HG03159 (cell line): ENCODE data around the gene UBL4B.
A peak's percentile ranks its signal among the peaks of the same experiment; 100 is the strongest.

Experiments used
- ATAC-seq: cut with Tn5 transposase; IDR thresholded peaks from one replicate; pipeline ENCODE4 v1.9.1; 2021; ENCODE audit warnings: mild to moderate bottlenecking, moderate library complexity; ENCODE audit not compliant: unreplicated experiment

UBL4B gene

DNA sequence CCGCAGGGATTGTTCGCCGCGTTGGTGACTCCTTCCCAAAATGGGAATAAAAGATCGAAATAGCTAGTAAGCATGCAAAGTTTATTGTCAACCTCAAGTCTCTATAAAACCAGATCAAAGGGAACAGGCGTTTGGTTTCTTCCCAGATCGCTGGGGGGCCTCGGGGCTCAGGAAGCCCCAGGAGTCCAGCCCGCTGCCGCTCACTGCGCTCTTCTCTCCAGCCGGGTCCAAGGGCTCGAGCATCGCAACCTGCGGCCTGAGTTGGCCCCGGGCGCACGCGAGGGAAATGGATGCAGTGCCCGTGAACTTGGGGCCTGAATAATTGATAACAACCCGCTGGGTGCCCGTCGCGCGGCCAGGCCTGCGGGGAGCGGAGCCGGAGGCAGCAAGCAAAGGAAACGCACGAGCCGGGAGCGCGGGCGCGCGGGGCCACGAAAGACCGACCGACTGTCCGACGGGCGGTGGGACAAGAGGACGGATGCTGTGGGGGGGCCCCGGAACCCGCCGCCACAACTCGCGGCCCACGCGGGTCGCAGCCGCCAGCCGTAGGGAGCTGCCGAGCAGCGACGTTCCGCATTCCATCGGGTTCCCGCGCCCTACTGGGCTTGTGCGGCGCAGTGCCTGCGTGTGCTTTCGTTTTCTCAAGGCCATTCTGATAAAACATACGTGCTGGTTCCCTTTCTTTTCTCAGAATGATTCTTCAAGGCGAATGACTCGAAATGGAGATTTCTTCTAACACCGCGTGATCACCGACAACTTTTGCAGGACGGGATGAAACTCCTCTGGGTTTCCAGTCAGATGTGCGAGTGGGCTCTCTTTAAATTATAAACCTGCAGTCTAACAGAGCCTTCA lies 27.8 kb upstream of the UBL4B start:
- ATAC-seq, result no peak

GRCh38 chr1:110085671-110086070 lies 26.6 kb upstream of the UBL4B start:
- no peak for ATAC-seq

GRCh38 chr1:110086961-110087360 lies 25.3 kb upstream of the UBL4B start:
- ATAC-seq, result no peak

- peak; percentile 54 for ATAC-seq
Measured at GRCh38 chr1:110087812-110088738, 24.2 kb upstream of the UBL4B start.

- ATAC-seq, result no peak
Measured at GRCh38 chr1:110088739-110089316, 23.4 kb upstream of the UBL4B start.

DNA sequence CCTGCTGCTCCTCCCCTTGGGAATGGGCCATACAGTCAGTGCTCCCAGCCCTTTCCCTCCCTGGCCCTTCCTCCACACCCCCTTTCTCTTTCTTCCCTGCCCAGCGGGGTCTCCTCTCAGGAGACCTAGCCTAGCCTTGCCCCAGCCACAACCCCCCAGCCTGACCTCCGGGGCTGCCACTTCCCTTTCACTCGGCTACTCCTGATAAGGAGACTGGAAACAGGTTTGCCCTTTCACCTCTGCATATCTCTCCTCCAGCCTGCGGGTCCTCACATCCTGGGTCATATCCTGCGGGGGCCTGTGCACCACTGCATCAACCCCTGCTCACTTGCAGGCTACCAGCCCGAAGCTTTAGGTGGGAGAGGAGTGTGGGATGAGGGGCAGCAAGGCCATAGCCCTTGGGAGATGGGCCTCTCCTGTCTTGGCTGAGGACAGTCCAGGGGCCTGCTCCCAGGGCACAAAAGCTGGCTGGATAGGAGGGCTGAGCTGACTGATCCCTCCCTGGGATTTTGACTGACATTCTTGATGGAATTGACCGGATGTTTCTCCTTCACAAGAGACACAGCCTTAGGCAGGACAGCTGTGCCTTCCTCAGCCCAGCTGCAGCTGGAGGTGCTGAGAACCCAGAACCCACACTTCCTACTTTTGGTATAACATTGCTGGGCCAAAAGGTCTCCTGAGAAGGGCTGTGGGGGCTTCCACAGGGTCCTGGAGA lies 22.5 kb upstream of the UBL4B start:
- no peak for ATAC-seq

DNA sequence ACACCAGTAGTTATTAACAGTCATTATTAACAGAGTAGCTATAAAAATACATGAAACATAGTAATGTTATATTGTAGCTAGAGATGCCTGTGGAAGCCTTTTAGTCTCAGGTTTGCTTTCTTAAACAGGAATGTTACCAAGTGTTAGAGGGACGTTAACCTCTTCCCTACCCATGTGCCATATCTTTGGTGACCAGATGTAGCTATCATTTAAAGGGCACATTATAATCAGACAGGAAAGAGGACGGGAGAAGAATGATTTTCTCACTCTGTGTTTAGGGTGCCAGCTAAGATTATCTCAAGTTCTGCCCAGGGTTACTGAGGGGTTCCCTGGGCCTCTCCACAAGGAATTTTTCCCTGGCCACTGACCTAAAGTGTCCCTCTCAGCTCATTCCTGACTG lies 20.9 kb upstream of the UBL4B start:
- no peak for ATAC-seq

DNA sequence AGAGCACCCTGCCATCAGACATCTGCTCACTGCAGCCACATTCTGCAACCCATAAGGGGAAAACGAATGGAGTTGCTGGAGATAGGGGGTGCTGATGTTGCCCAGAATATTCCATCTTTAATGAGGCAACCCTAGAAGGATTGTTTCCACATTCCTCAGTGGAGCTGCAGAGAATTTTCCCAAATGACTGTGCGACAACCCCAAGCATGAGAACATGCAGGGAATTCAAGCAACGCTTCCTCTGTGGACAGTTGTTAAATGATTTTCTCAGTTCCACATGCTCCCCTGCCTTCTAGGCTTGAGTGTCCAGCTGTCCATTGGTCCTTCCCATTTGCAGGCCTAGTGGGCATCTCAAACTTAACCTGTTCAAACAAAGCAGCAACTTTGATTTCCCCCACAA lies 20.5 kb upstream of the UBL4B start:
- no peak for ATAC-seq

DNA sequence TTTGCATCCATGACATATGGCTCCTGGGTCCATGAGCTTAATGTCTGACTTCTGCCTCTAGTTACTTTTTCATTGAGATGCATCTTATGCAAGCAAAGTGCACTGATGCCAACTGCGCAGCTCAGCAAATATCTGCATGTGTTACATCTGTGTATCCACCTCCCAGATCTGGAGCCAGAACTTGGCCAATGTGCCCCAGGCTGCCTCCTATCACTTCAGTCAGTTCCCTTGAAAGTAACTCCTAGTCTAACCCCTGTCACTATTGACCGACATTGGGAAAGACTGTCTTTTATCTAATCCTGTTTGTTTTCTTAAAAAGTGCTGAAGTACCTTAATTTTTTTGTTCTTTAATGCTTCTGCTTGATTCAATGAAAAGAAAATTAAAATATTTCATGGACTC lies 19.3 kb upstream of the UBL4B start:
- no peak for ATAC-seq

GRCh38 chr1:110094931-110095654 lies 17.1 kb upstream of the UBL4B start:
- ATAC-seq, result no peak

- no peak for ATAC-seq
Measured at GRCh38 chr1:110097507-110098221, 14.6 kb upstream of the UBL4B start.

DNA sequence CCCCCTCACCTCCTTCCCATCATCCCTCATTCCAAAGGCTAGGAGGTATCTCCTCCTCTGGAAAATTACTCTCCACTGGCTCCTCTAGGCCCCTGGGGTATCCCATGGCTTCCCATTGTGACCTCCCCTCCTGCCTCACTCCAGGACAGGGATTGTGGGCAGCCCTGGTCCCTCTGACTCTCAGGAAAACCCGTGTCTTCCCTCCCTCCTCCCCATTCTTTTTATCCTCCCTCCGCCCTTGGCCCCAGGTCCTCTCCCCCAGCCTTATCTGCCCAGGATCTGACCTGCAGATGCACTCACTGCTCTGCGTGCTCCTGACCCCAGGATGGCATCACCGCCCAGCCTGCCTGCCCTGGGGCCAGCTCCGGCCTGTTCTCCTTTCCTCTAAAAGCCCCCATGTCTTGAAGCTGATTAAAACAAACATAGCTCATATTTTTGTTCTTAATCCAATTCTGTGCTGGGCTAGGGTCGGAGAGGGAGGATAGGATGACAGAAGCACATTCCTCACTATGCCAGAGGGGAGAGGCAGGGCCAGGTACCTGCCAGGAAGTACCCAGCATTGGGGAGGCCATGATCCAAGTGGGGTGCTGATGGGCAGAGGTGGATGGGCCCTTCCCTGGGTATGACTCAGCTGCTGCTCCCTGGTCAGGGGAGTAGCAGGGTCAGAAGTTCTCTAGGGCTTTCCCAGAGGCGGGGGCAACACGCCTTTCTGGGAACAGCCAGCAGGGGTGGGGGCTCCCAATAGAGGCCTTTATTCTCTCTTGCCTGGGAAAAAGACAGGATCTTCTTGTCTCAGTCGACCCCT lies 13.8 kb upstream of the UBL4B start:
- no peak for ATAC-seq

DNA sequence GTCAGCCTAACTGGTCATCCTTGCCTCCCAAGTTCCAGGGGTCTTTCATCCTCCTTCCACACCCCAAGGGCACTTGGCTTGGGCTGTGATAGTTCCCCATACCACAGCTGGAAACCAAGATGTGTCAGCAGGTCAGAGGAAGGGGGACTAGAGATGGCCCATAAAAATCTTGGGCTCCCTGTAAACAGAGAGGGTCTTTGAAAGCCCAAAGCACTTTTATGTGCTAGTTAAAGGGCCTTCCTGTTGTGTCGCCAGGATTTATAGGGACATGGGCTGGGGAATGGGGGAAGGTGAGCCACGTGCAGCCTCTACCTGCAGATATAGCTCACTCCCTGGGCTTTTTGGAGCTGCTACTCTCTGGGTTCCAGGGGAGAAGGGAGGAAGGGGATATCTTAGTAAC lies 11.9 kb upstream of the UBL4B start:
- no peak for ATAC-seq

- no peak for ATAC-seq
Measured at GRCh38 chr1:110102081-110102480, 10.2 kb upstream of the UBL4B start.

GRCh38 chr1:110106013-110106941 lies 6.0 kb upstream of the UBL4B start:
- ATAC-seq, result peak; percentile 53

GRCh38 chr1:110107867-110108469 lies 4.3 kb upstream of the UBL4B start:
- ATAC-seq, result no peak

DNA sequence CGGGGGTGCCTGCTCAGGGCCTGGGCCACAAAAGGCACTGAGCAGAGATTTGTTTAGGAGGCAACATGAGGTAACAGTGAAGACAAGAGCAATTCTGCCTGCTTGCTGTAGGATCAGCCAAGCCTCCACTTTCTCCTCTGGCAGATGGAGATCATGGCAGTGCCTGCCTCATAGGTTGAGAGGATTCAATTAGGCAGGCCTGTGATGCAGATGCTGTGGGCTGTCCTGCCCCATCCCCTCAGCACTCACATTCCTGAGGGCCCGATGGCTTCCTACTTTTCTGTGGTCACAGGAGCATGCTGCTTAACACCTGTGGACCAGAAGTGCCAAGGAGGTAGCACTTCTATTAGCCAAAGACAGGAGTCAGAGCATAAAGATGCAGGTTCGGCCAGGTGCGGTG lies 1.2 kb upstream of the UBL4B start:
- no peak for ATAC-seq
